ENCODE data around the gene SSR4. TPM values are rescaled to one million over a fixed set of nuclear protein-coding genes. Genes with fewer than 3 reads are reported as not detected.

Gene SSR4
- total and polyA plus RNA-seq, 2 of the 8 experiments (the other 6 are each of a cell fraction or from before 2014, with no cell fraction given) = 168 to 642 TPM

- ChIA-PET POLR2A (ENCODE audit: partially characterized antibody) (no interaction called here), CTCF (ENCODE audit: partially characterized antibody) (interaction anchor here (0.8 to 1.6 kb wide), 4 partner anchors 9 to 80 kb away, joined by 3 to 4 read pairs (median 4); no protein-coding TSS in a partner anchor)
- FAIRE-seq = no peak
- no peak overlapping the region for H2BK12ac ChIP-seq (ENCODE audit: low read depth, low read length)
- H2BK20ac ChIP-seq (ENCODE audit: low read length) = no peak overlapping the region
- no peak overlapping the region for H2BK5ac ChIP-seq (ENCODE audit: low read depth, low read length)
- no peaks in the 10 kb centered on the region for H3K79me1 ChIP-seq (ENCODE audit: low read depth, low read length)
- H2BK120ac ChIP-seq (replicated peaks; ENCODE audit: low read depth, low read length) = no peak overlapping the region
- H3K4me1 ChIP-seq (replicated peaks in 1 of 4; ENCODE audit: control insufficient read depth in 3 of 4, insufficient read depth in 4 of 4, low read length in 3 of 4) = no peaks in the 10 kb centered on the region
- no peak overlapping the region for H3K18ac ChIP-seq (ENCODE audit: extremely low read depth, low read length)
- no peak overlapping the region for H3K27ac ChIP-seq (ENCODE audit: low read depth, low read length)
- H4K91ac ChIP-seq (replicated peaks; ENCODE audit: insufficient read length, low read length) = no peak overlapping the region
- no peak overlapping the region for H3K4me3 ChIP-seq (ENCODE audit: extremely low read depth in 1 of 4, insufficient read depth in 2 of 4, low read depth in 3 of 4, low read length in 4 of 4)
- H3K36me3 ChIP-seq (ENCODE audit: control insufficient read depth in 2 of 4, insufficient read depth in 4 of 4, low read length in 3 of 4) = no peaks in the 10 kb centered on the region
- H2AFZ ChIP-seq (ENCODE audit: low read length) = no peak overlapping the region
- no peak overlapping the region for H2BK15ac ChIP-seq (ENCODE audit: low read length)
- H3K9me3 ChIP-seq (ENCODE audit: insufficient read depth in 2 of 2, low read depth in 1 of 2, low read length in 1 of 2) = no peaks in the 10 kb centered on the region
- H4K20me1 ChIP-seq (replicated peaks in 1 of 2; ENCODE audit: control insufficient read depth in 1 of 2, insufficient read depth in 2 of 2, low read length in 2 of 2) = no peaks in the 10 kb centered on the region
- no peak for DNase-seq (ENCODE audit: low read depth in 1 of 2, low spot score in 2 of 2)
- H3K79me2 ChIP-seq (ENCODE audit: control insufficient read depth in 1 of 2, insufficient read depth in 2 of 2, low read length in 2 of 2) = no peaks in the 10 kb centered on the region
- no peaks in the 10 kb centered on the region for H3K23me2 ChIP-seq (ENCODE audit: low read depth, low read length)
- H3K56ac ChIP-seq (replicated peaks; ENCODE audit: insufficient read length, low read depth, low read length) = no peak overlapping the region
- no peak overlapping the region for H3K14ac ChIP-seq (ENCODE audit: insufficient read length)
- no peak overlapping the region for H4K8ac ChIP-seq (ENCODE audit: extremely low read depth, insufficient read depth, low read length)
- no peaks in the 10 kb centered on the region for H3K27me3 ChIP-seq (replicated peaks in 1 of 4; ENCODE audit: control insufficient read depth in 3 of 4, extremely low read depth in 1 of 4, insufficient read depth in 3 of 4, low read length in 3 of 4)
- H4K5ac ChIP-seq (ENCODE audit: insufficient read length, low read depth, low read length) = no peak overlapping the region
- 94% methylated on average over 7 of the region's 23 CpGs; no CpG with 5 or more reads in 1 of the 2 experiments for whole genome bisulfite sequencing, 2 experiments (ENCODE audit: extremely low coverage in 1 of 2, insufficient coverage in 1 of 2, insufficient read length in 1 of 2, insufficient replicate concordance in 2 of 2, low coverage in 1 of 2, low lambda C conversion rate in 2 of 2, missing lambda C conversion rate in 1 of 2)
- H3K4ac ChIP-seq (replicated peaks; ENCODE audit: insufficient read length, low read depth, low read length) = no peak overlapping the region
- H3K9ac ChIP-seq (replicated peaks in 1 of 4; ENCODE audit: extremely low read depth in 1 of 4, low read depth in 3 of 4, low read length in 3 of 4) = no peak overlapping the region
- TF ChIP-seq TAF7 (optimal IDR thresholded peaks at IDR 0.05; ENCODE audit: borderline replicate concordance, low read depth, low read length) (no peak), EZH2 (IDR thresholded peaks at IDR 0.05; ENCODE audit: low read depth, low read length, severe bottlenecking) (no peak), CTCF (IDR thresholded peaks at IDR 0.05; ENCODE audit: control extremely low read depth in 1 of 3, insufficient read depth in 1 of 3, low read depth in 1 of 3, low read length in 3 of 3) (no peak)
- H3K4me2 ChIP-seq (ENCODE audit: insufficient read depth in 1 of 2, low read depth in 2 of 2, low read length in 2 of 2) = no peak overlapping the region
- H3K23ac ChIP-seq (ENCODE audit: insufficient read length) = no peak overlapping the region
- H2AK5ac ChIP-seq (ENCODE audit: low read depth, low read length) = no peak overlapping the region
Observed at GRCh38 chrX:153773218-153773611, 21.3 kb upstream of the SSR4 start.

Data from H1 (cell line).